Measurements from ENCODE around the gene THOC6.

THOC6 gene

GRCh38 chr16:3019594-3020246 is 4.1 kb upstream of the THOC6 start:
- FAIRE-seq (peak; percentile 89), DNase-seq (ENCODE audit: insufficient read length, low spot score) (no peak)
- TF ChIP-seq POU2F2 (IDR thresholded peaks at IDR 0.05; ENCODE audit: low read depth, low read length) (no peak), TAF1 (IDR thresholded peaks at IDR 0.05; ENCODE audit: low read depth, low read length) (no peak), POLR2AphosphoS5 (IDR thresholded peaks at IDR 0.05; ENCODE audit: low read depth, low read length) (no peak), PAX5 (IDR thresholded peaks at IDR 0.05; ENCODE audit: insufficient read depth, low read length, severe bottlenecking) (no peak), SPI1 (IDR thresholded peaks at IDR 0.05; ENCODE audit: low read depth, low read length) (no peak), POLR2A (IDR thresholded peaks at IDR 0.05; ENCODE audit: low read depth, low read length) (no peak)

GRCh38 chr16:3020247-3020603 is 3.6 kb upstream of the THOC6 start, which contains the start of gene TNFRSF12A:
Gene TNFRSF12A, plus strand, starts transcription at chr16:3020368. Its CDS starts 30 bp downstream, at chr16:3020398.
- TF ChIP-seq POLR2AphosphoS5 (IDR thresholded peaks at IDR 0.05; ENCODE audit: low read depth, low read length) (no peak), TAF1 (IDR thresholded peaks at IDR 0.05; ENCODE audit: low read depth, low read length) (no peak), SPI1 (IDR thresholded peaks at IDR 0.05; ENCODE audit: low read depth, low read length) (no peak), POLR2A (IDR thresholded peaks at IDR 0.05; ENCODE audit: low read depth, low read length) (no peak)
- FAIRE-seq (no peak), DNase-seq (ENCODE audit: insufficient read length, low spot score) (peak; percentile 89)

DNA sequence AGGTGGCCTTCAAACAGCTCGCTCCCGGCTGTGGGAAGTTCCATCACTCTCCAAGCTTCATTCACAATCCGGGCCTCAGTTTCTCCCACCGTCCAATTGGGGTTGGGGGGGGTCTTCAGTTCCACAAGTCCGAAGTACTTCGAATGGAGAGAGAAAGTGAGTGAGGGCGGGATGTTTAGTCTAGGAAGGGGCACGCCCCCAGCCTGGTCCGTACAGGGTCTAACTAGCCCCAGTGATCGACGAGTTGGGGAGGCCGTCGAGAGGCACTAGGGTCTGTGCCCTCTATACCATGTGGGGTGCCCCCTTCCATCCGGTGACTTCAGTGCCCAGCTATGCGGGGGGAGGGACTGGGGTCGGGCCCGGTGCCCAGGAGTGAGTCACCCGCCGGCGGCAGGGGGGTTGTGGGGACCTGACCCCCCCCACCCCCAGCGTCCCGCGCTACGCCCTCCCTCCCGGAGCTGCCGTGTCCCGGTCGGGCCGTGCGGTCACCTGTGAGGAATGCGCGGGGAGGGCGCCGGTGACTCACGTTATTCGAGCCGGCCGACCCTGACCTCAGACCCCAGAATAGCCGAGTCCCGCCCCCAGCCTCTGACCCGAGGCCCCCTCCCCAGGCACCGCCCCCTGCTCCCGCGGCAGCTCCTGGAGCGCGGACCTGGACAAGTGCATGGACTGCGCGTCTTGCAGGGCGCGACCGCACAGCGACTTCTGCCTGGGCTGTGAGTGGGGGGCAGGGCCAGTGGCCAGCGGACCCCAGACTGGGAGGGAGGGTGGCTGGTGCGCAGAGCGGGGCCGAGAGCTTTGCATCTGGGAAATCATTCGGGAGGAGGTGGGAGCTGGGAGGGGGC is 3.0 kb upstream of the THOC6 start:
- FAIRE-seq: peak; percentile 41
- no peak for TF ChIP-seq POLR2A (IDR thresholded peaks at IDR 0.05; ENCODE audit: low read depth, low read length)
- TF ChIP-seq PAX5 (IDR thresholded peaks at IDR 0.05; ENCODE audit: insufficient read depth, low read length, severe bottlenecking): no peak
- no peak for TF ChIP-seq TAF1 (IDR thresholded peaks at IDR 0.05; ENCODE audit: low read depth, low read length)
- no peak for TF ChIP-seq POLR2AphosphoS5 (IDR thresholded peaks at IDR 0.05; ENCODE audit: low read depth, low read length)
- no peak for TF ChIP-seq POU2F2 (IDR thresholded peaks at IDR 0.05; ENCODE audit: low read depth, low read length)
- TF ChIP-seq SPI1 (IDR thresholded peaks at IDR 0.05; ENCODE audit: low read depth, low read length): no peak
- DNase-seq (ENCODE audit: insufficient read length, low spot score): no peak

- peak; percentile 71 for DNase-seq (ENCODE audit: insufficient read length, low spot score)
- peak; percentile 71 for FAIRE-seq
- TF ChIP-seq TAF1 (IDR thresholded peaks at IDR 0.05; ENCODE audit: low read depth, low read length): no peak
- TF ChIP-seq POU2F2 (IDR thresholded peaks at IDR 0.05; ENCODE audit: low read depth, low read length): no peak
- TF ChIP-seq PAX5 (IDR thresholded peaks at IDR 0.05; ENCODE audit: insufficient read depth, low read length, severe bottlenecking): no peak
- no peak for TF ChIP-seq POLR2AphosphoS5 (IDR thresholded peaks at IDR 0.05; ENCODE audit: low read depth, low read length)
- no peak for TF ChIP-seq POLR2A (IDR thresholded peaks at IDR 0.05; ENCODE audit: low read depth, low read length)
- TF ChIP-seq SPI1 (IDR thresholded peaks at IDR 0.05; ENCODE audit: low read depth, low read length): no peak
Observed at GRCh38 chr16:3021449-3022207, 2.2 kb upstream of the THOC6 start.

DNA sequence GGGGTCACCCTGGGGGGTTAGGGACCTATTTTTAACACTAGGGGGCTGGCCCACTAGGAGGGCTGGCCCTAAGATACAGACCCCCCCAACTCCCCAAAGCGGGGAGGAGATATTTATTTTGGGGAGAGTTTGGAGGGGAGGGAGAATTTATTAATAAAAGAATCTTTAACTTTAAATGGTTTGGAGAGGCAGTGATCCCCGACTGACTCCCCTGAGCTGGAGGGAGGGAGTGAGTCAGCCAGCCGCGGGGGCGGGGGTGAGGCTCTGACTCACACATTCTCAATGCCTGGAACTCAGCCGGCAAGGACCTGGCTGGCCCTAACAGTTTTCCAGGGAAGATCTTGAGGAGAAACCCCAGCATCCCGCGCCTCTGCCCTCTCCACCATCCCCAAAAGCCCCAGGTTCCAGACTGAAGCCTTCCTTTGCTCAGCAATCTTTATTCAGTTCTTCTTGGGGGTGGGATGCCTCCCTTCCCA is 1.6 kb upstream of the THOC6 start:
- no peak for TF ChIP-seq POLR2A (IDR thresholded peaks at IDR 0.05; ENCODE audit: low read depth, low read length)
- no peak for TF ChIP-seq POU2F2 (IDR thresholded peaks at IDR 0.05; ENCODE audit: low read depth, low read length)
- TF ChIP-seq POLR2AphosphoS5 (IDR thresholded peaks at IDR 0.05; ENCODE audit: low read depth, low read length): no peak
- no peak for TF ChIP-seq TAF1 (IDR thresholded peaks at IDR 0.05; ENCODE audit: low read depth, low read length)
- no peak for TF ChIP-seq SPI1 (IDR thresholded peaks at IDR 0.05; ENCODE audit: low read depth, low read length)
- no peak for TF ChIP-seq PAX5 (IDR thresholded peaks at IDR 0.05; ENCODE audit: insufficient read depth, low read length, severe bottlenecking)
- DNase-seq (ENCODE audit: insufficient read length, low spot score) (no peak), FAIRE-seq (no peak)

DNA sequence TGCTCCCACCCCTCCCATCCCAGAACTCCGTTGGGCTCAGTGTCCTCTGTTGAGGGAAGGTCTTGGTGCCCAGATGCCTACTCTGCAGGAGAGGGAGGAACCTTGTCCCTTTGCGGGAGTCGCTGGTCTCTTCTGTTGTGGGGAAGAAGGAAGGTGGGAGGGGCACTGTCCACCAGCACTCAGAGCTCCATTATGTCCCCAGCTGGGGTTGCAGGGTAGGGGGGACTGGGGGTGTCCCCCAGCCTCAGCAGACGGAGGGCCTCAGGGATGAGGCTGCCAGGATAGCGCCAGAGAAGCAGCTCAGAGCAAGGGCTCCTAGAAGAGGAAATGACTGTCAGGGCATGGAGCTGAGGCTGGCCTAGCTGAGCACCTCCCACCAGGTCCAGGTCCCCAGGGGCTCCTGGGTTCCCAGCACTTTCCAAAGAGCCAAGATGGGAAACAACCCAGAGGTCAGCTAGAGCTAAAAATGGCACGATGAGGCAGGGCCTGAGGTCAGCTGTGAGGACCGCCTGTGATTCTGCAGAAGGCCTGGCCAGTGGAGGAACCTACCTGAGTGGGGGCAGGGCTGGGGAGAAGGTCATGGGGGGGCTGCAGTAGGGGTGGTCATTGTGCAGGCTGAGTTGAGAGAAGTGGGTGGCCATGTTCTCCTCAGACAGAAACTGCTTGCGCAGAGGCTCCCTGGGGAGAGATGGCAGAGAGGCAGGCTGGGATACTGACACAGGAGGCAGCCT is 986 bp upstream of the THOC6 start:
- no peak for DNase-seq (ENCODE audit: insufficient read length, low spot score)
- peak; percentile 55 for FAIRE-seq
- TF ChIP-seq POLR2A (IDR thresholded peaks at IDR 0.05; ENCODE audit: low read depth, low read length): no peak

GRCh38 chr16:3023415-3023668 is 493 bp upstream of the THOC6 start:
- DNase-seq (ENCODE audit: insufficient read length, low spot score): no peak
- no peak for FAIRE-seq
- no peak for TF ChIP-seq SPI1 (IDR thresholded peaks at IDR 0.05; ENCODE audit: low read depth, low read length)

DNA sequence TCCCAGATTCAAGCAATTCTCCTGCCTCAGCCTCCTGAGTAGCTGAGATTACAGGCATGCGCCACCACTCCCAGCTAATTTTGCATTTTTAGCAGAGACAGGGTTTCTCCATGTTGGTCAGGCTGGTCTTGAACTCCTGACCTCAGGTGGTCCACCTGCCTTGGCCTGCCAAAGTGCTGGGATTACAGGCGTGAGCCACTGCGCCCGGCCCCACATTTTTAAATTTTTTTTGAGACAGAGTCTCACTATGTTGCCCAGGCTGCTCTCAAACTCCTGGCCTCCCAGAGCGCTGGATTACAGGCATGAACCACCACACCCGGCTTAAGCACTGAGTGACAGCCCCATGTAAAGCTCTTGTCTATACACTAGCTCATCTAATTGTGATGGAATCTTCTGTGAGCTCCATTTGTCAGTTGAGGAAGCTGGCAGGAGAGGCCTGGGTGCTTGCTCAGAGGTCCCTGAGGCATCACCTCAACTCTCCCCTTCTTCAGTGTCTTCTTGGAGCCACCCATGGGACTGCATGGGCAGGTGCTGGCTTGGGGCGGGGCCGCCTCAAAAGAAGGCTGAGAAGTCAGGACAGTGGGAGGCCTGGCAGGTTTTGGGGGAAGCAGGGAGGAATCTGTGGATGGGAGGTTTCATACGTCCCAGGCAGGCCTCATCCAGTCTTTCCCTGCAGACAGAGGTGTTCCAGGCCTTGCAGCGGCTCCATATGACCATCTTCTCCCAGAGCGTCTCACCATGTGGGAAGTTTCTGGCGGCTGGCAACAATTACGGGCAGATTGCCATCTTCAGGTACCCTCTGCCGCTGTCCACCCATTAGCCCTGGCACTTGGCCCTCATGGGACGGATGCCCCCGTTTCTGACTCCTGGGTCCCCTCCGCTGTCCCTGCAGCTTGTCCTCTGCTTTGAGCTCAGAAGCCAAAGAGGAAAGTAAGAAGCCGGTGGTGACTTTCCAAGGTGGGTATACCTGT is 1.5 kb downstream of the THOC6 start:
- TF ChIP-seq POLR2AphosphoS5 (IDR thresholded peaks at IDR 0.05; ENCODE audit: low read depth, low read length): no peak
- no peak for TF ChIP-seq POLR2A (IDR thresholded peaks at IDR 0.05; ENCODE audit: low read depth, low read length)
- no peak for TF ChIP-seq SPI1 (IDR thresholded peaks at IDR 0.05; ENCODE audit: low read depth, low read length)
- TF ChIP-seq TAF1 (IDR thresholded peaks at IDR 0.05; ENCODE audit: low read depth, low read length): no peak
- TF ChIP-seq POU2F2 (IDR thresholded peaks at IDR 0.05; ENCODE audit: low read depth, low read length): no peak
- no peak for TF ChIP-seq PAX5 (IDR thresholded peaks at IDR 0.05; ENCODE audit: insufficient read depth, low read length, severe bottlenecking)
- DNase-seq (ENCODE audit: insufficient read length, low spot score) (no peak), FAIRE-seq (no peak)

Measured in GM12891 (cell line).